Activated T-cell treated with anti-CD3 and anti-CD28 coated beads, Interleukin-2, amount 50 U/mL, for 72 hours (primary cell): ENCODE data around the gene NAA60. TPM values are rescaled to one million over a fixed set of nuclear protein-coding genes. Genes with fewer than 3 reads are reported as not detected.
A peak's percentile ranks its signal among the peaks of the same experiment; 100 is the strongest.
"Not testable (repeated sequence)": the region's sequence is repeated elsewhere in the genome, so short reads cannot be mapped to it uniquely, and the experiment has no call there.

Experiments used
- ATAC-seq, 2 donors: fragments of 150-1000 bp; cut with Tn5 transposase; replicated peaks in 1 of 2; 2 replicates each; pipeline ENCODE4 v1.10.0; 2021; ENCODE audit warnings: moderate library complexity in 2 of 2, mild to moderate bottlenecking in 1 of 2
- DNase-seq, 2 donors: peaks; one replicate each; pipeline ENCODE4 v3.0.0; 2021 to 2022; ENCODE audit warnings: mixed read lengths in 1 of 2
- H3K27ac Mint-ChIP-seq: one replicate; pipeline ENCODE4 v1.8.0; 2022; ENCODE audit warnings: mild to moderate bottlenecking, moderate library complexity, mixed read lengths
- H3K27me3 Mint-ChIP-seq: one replicate; pipeline ENCODE4 v1.8.0; 2022; ENCODE audit warnings: low read depth, mixed read lengths
- H3K36me3 Mint-ChIP-seq, 2 donors: one replicate each; pipeline ENCODE4 v1.8.0; 2022; ENCODE audit warnings: mixed read lengths in 2 of 2, mild to moderate bottlenecking in 1 of 2; ENCODE audit not compliant: insufficient read depth in 2 of 2
- H3K4me1 Mint-ChIP-seq: one replicate; pipeline ENCODE4 v1.8.0; 2022; ENCODE audit warnings: low read depth, mixed read lengths
- H3K4me3 Mint-ChIP-seq, 2 donors: one replicate each; pipeline ENCODE4 v1.8.0; 2022; ENCODE audit warnings: mild to moderate bottlenecking in 2 of 2, mixed read lengths in 2 of 2, moderate library complexity in 2 of 2
- H3K9me3 Mint-ChIP-seq, 2 donors: one replicate each; pipeline ENCODE4 v1.8.0; 2022; ENCODE audit warnings: mixed read lengths in 2 of 2
- total RNA-seq, 2 donors: library from RNA; stranded (reverse); gene quantifications; one replicate each; pipeline ENCODE4 v1.2.3, GENCODE V29; 2022

The NAA60 gene
- total RNA-seq, 2 donors from 2014 or later: 58.5 to 69.7 TPM

DNA sequence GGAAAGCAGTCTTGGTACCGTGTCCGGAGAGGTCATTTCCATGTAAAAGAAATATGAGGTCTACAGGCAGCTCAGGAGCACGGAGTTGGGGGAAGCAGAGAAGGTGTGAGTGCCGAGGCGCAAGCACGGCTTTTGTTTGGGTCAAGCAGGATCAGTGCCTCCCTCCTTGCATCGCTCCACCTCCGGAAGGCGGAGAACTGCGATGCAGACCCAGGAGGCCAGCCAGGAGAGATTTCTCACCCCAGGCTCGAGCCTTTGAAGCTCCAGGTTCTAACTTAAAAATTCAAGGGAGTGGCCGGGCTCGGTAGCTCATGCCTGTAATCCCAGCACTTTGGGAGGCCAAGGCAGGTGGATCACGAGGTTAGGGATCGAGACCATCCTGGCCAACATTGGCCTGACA is 25.0 kb downstream of the NAA60 start:
- H3K27ac Mint-ChIP-seq: peak overlapping the region; percentile 54
- H3K9me3 Mint-ChIP-seq: no peaks in the 10 kb centered on the region
- H3K36me3 Mint-ChIP-seq: peaks cover 4 to 8% of the 10 kb centered on the region in 2 donors
- peaks cover 55% of the 10 kb centered on the region for H3K4me1 Mint-ChIP-seq
- no peak for DNase-seq
- H3K4me3 Mint-ChIP-seq: no peak overlapping the region
- no peaks in the 10 kb centered on the region for H3K27me3 Mint-ChIP-seq
- ATAC-seq: no peak

DNA sequence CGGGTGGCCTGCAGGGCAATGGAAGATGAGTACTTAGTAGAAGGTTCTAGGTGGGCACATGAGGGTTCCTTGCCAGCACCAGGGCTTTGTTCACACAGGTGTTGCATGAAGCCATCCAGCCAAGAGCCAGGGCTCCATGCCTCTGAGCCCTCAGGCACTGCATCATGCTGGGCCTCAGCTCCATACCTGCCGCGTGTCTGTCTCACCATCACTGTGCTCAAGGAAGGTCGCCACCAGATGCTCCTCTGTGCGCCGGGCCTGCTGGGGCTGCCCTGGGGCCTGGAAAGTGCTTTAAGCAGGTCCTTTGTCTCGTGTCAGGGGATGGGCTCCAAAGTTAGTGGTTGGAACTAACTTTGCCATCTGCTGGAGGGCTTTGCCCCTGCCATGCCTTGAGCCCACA is 26.3 kb downstream of the NAA60 start:
- no peak for DNase-seq
- no peaks in the 10 kb centered on the region for H3K27me3 Mint-ChIP-seq
- ATAC-seq: no peak
- no peak overlapping the region for H3K4me3 Mint-ChIP-seq
- H3K36me3 Mint-ChIP-seq: peaks cover 4 to 8% of the 10 kb centered on the region in 2 donors
- H3K9me3 Mint-ChIP-seq: no peaks in the 10 kb centered on the region
- peak overlapping the region; percentile 12 for H3K27ac Mint-ChIP-seq
- peaks cover 46% of the 10 kb centered on the region for H3K4me1 Mint-ChIP-seq

DNA sequence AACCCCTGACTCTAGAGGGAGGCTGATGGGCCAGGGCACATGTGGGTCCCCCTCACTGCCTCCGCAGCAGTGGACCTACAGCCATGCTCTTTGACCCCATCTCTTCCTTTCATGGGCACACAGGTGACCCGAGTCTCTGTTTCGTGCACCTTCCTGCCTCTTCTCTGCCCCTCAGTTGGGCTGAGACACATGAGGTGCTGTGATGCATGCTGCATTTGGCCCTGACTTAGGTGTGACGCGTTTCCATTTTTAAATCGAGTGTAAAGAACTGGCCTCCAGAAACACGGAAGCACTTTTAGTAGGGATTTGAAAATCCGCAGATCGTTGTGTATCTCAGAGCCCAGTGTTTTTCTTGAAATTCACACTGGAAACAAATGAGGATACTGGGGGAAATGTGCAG is 27.2 kb downstream of the NAA60 start:
- H3K27ac Mint-ChIP-seq: no peak overlapping the region

DNA sequence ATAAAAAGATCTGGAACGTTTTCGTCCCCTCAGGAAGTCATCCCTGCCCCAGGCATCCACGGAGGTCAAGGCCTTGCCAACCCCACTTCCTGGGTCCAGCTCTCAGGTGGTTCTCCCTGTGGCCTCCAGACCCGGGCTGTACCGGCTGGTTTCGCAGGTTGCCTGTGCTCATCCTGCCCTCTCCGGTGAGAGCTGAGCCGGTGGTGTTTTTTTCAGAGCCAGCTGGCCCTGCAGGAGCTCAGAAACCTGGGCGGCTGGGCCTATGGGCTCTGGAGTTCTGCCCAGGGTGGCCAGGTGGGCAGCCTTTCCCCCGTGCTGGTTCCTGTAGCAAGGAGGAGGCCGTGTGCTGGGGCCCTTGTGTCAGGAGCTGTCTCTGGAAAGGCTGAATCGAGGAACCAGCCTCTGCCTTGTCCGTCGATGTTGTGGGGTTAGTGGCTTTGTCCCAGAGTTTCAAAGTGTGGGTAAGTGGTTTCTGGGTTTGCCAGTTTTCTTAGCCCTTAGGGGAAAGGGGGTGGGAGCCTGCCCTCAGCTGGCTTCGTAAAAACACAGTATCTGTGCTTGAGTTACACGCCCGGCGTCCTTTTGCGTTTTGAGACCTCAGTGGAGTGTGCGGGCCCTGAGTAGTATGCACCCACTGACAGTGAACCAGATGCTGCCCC is 28.2 kb downstream of the NAA60 start:
- H3K4me3 Mint-ChIP-seq: no peak overlapping the region
- H3K27ac Mint-ChIP-seq: no peak overlapping the region
- peaks cover 4 to 8% of the 10 kb centered on the region in 2 donors for H3K36me3 Mint-ChIP-seq
- ATAC-seq: no peak
- H3K4me1 Mint-ChIP-seq: peaks cover 48% of the 10 kb centered on the region
- no peaks in the 10 kb centered on the region for H3K9me3 Mint-ChIP-seq
- H3K27me3 Mint-ChIP-seq: no peaks in the 10 kb centered on the region
- DNase-seq: no peak

More for the DNA sequence above, 27.2 kb downstream of the NAA60 start:
- peaks cover 4 to 8% of the 10 kb centered on the region in 2 donors for H3K36me3 Mint-ChIP-seq
- no peak overlapping the region for H3K4me3 Mint-ChIP-seq
- H3K27me3 Mint-ChIP-seq: no peaks in the 10 kb centered on the region
- ATAC-seq (no peak), DNase-seq (no peak)
- H3K9me3 Mint-ChIP-seq: no peaks in the 10 kb centered on the region
- H3K4me1 Mint-ChIP-seq: peaks cover 52% of the 10 kb centered on the region

DNA sequence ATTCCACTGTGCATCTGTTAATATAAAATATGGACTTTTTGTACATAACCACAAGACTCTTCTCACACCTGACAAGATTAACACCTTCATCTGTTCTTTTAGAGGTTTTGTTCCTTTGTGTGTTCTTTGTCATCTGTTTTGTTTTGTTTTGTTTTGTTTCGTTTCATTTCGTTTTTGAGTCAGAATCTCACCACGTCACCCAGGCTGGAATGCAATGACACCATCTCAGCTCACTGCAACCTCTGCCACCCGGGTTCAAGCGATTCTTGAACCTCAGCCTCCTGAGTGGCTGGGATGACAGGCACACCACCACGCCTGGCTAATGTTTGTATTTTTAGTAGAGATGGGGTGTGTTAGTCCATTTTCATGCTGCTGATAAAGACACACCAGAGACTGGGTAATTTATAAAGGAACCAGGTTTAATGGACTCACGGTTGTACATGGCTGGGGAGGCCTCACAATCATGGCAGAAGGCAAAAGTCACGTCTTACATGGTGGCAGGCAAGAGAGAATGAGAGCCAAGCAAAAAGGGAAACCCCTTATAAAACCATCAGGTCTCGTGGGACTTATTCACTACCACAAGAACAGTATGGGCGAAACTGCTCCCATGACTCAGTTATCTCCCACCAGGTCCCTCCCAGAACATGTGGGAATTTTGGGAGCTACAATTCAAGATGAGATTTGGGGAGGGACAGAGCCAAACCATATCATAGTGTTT is 29.6 kb downstream of the NAA60 start:
- DNase-seq (peak; percentile 27 to 50), ATAC-seq (peak; percentile 60 to 83)
- H3K27me3 Mint-ChIP-seq: no peaks in the 10 kb centered on the region

DNA sequence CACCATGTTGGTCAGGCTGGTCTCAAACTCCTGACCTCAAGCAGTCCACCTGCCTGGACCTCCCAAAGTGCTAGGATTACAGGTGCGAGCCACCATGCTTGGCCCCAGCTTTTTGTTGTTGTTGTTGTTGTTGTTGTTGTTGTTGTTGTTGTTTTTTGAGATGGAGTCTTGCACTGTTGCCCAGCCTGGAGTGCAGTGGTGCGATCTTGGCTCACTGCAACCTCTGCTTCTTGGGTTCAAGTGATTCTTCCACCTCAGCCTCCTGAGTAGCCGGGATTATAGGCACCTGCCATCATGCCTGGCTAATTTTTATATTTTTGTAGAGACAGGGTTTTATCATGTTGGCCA is 30.1 kb downstream of the NAA60 start:
- not testable (repeated sequence) for H3K27me3 Mint-ChIP-seq, H3K36me3 Mint-ChIP-seq, H3K9me3 Mint-ChIP-seq, ATAC-seq, DNase-seq, H3K4me3 Mint-ChIP-seq, H3K27ac Mint-ChIP-seq
- peaks cover 30% of the 10 kb centered on the region for H3K4me1 Mint-ChIP-seq

More for the DNA sequence above, 29.6 kb downstream of the NAA60 start:
- Mint-ChIP-seq H3K9me3 (no peaks in the 10 kb centered on the region), H3K27ac (peak overlapping the region; percentile 64), H3K4me3 (peak overlapping the region in 1 of 2 donors; percentile 75), H3K36me3 (peaks cover 4 to 6% of the 10 kb centered on the region in 2 donors), H3K4me1 (peaks cover 34% of the 10 kb centered on the region)

DNA sequence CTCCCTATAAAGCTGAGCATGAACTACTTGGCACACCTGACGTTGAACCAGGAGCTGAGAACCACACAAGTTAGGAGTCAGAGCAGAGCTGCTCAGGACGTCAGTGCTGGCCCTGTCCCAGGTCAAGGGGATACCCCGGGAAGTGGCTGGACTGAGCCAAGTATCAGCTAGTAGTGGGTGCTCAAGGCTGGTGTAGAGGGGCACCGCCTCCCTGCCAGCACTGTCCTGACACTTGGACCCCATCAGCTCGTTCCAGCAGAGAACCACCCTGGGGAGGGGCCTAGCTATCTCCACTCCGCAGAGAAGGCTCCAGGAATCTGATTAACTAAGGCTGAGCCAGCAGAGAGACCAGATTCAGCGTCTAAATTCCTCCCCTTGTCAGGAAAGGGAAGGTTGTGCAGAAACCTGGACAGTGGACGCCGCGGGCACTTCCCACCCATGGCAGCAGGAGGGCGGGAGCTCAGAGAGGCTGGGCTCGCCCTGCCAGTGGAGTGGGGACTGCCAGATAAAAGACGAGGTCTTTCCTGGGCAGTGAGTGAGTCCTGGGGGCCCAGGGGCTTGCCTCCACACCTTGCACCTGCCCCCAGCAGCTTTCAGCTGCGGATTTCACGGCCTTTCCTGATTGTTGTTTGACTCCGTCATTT is 30.8 kb downstream of the NAA60 start:
- Mint-ChIP-seq H3K27ac (peak overlapping the region; percentile 57), H3K27me3 (no peaks in the 10 kb centered on the region), H3K9me3 (no peaks in the 10 kb centered on the region), H3K4me3 (no peak overlapping the region), H3K4me1 (peaks cover 30% of the 10 kb centered on the region), H3K36me3 (peaks cover 4 to 8% of the 10 kb centered on the region in 2 donors)
- no peak for DNase-seq
- no peak for ATAC-seq

DNA sequence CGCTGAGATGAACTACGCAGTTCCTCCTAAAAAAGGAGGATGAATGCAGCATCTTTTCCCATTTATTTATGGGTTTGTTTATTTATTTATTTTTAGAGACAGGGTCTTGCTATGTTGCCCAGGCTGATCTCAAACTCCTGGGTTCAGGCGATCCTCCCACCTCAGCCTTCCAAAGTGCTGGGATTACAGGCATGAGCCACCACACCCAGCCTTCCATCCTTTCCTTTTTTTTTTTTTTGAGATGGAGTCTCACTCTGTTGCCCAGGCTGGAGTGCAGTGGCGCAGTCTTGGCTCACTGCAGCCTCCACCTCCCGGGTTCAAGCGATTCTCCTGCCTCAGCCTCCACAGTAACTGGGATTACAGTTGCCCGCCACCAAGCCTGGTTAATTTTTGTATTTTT is 31.4 kb downstream of the NAA60 start:
- Mint-ChIP-seq H3K36me3 (peaks cover 4 to 12% of the 10 kb centered on the region in 2 donors), H3K27ac (peak overlapping the region; percentile 57), H3K4me1 (peaks cover 26% of the 10 kb centered on the region)
- not testable (repeated sequence) for H3K27me3 Mint-ChIP-seq, DNase-seq, H3K4me3 Mint-ChIP-seq, H3K9me3 Mint-ChIP-seq, ATAC-seq

DNA sequence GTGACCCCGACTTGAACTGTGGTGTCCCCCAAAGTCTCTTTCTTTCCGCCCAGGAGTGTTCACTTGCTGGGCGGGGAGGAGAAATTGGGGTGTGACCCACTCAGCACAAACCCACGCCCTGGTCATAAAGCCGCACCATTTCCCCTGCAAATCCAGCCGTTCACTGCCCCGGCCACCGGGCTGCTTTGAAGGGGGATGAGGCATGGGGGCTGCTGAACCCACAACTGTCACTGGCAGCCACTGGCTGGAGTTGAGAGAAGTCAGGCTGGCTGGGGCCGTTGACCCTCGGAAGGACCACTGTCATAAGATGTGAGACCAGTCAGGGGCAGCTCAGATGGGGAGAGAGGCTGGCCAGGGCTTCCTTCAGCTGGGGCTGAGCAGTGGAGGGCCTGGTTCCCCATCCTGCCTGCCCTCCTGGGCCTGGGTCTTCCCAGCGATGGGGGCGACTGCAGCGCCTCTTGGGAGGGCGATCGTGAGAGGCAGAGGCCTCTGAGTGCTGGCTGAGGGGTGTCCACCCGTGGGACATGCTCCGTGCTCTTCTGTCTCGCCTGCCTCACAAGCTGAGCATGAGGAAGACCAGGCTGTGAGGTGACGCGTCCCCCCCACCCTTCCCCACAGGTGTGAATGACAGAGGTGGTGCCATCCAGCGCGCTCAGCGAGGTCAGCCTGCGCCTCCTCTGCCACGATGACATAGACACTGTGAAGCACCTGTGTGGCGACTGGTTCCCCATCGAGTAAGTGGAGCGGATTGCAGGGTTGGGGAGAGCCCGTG is 32.3 kb downstream of the NAA60 start:
- ATAC-seq: no peak
- Mint-ChIP-seq H3K4me3 (no peak overlapping the region), H3K9me3 (no peaks in the 10 kb centered on the region), H3K4me1 (peaks cover 26% of the 10 kb centered on the region), H3K36me3 (peaks cover 4 to 12% of the 10 kb centered on the region in 2 donors), H3K27ac (peak overlapping the region; percentile 65), H3K27me3 (no peaks in the 10 kb centered on the region)
- no peak for DNase-seq

DNA sequence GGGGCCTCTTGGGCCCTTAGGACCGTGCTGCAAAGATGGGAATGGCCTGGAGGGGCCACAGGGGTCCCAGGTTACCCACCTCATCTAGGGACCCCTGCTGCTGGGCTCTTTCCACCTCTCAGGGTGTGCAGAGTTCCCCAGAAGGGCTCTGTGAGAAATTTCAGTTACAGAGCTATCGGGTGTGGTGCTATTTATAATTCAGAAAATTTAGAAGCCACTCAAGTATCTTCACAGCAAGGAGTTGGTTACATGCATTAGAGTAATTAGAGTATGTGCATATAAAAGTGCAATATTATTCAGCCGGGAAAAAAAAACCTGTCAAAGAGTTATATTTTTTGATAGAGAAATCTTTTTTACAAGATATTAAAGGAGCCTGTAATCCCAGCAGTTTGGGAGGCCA is 32.9 kb downstream of the NAA60 start:
- Mint-ChIP-seq H3K4me3 (no peak overlapping the region), H3K36me3 (peaks cover 4 to 12% of the 10 kb centered on the region in 2 donors)

DNA sequence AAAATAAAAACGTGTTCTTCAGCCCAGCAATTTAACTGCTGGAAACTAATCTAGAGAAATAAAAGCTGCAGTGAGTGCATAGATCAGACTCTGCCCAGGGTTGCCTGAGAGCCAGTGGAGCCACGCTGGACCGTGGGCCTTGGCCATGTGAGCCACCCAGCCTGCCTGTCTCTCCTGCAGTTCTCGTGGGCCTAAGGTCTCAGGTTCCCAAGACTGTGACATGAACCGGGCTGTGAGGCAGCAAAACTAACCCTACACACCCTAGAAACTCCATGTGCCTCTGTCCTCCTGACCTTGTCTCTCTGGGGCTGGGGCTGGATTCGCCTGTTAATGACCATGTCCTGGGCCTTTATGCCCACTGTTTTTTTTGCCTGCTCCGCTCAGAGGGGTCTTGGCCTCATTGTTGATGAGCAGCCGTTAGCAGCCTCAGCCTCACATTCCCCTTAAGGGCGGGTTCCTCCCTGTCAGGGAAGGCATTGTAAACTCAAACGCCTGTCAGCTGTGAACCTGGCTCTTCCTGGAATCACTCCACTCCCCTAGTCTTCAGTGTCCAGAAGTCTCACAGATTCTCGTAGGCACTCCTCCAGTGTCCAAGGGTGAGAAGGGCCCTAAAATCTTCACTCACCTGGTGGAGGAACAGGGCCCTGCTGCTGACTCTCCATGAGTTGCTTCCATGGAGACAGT is 34.9 kb downstream of the NAA60 start:
- peaks cover 3 to 12% of the 10 kb centered on the region in 2 donors for H3K36me3 Mint-ChIP-seq

More for the DNA sequence above, 32.9 kb downstream of the NAA60 start:
- ATAC-seq: no peak
- no peak for DNase-seq
- H3K27ac Mint-ChIP-seq: no peak overlapping the region
- H3K9me3 Mint-ChIP-seq: no peaks in the 10 kb centered on the region
- no peaks in the 10 kb centered on the region for H3K27me3 Mint-ChIP-seq
- H3K4me1 Mint-ChIP-seq: peaks cover 26% of the 10 kb centered on the region

DNA sequence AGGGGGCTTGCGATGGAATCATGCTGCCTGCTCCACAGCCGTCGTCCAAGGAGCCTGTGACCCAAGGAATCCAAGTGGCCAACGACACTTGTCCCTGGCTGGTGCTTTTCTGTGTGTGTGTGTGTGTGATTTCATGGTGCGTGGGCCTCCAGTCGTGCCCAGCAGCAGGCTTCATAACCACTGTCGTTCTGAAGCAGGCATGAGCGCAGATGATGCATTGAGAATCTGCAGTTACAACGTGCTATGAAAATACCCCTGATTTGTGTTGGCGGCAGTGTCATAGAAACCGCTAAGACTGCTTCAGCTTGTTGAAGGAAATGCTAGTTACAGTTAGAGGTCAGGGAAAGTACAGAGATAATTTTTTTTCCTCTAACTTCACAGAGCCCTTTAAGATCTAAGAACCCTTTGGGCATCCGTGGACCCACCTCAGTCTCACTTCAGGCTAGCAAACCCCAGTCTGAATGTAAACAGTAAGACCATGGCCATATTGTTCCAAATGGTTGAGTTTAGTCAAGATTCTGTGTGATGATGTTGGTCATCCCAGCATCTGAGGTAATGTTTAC is 36.3 kb downstream of the NAA60 start:
- H3K27me3 Mint-ChIP-seq: no peaks in the 10 kb centered on the region
- H3K4me3 Mint-ChIP-seq: no peak overlapping the region
- peak; percentile 72 to 87 for ATAC-seq
- DNase-seq: peak; percentile 16 to 38
- H3K9me3 Mint-ChIP-seq: no peaks in the 10 kb centered on the region
- H3K4me1 Mint-ChIP-seq: peaks cover 7% of the 10 kb centered on the region
- peak overlapping the region; percentile 89 for H3K27ac Mint-ChIP-seq
- peaks cover 3 to 15% of the 10 kb centered on the region in 2 donors for H3K36me3 Mint-ChIP-seq

More for the DNA sequence above, 34.9 kb downstream of the NAA60 start:
- Mint-ChIP-seq H3K27me3 (no peaks in the 10 kb centered on the region), H3K9me3 (no peaks in the 10 kb centered on the region), H3K4me1 (peaks cover 10% of the 10 kb centered on the region), H3K4me3 (no peak overlapping the region), H3K27ac (peak overlapping the region; percentile 69)
- ATAC-seq (no peak), DNase-seq (no peak)
